Kidney (tissue), 14 donors: Measurements from ENCODE around the gene DUOXA1. TPM values are rescaled to one million over a fixed set of nuclear protein-coding genes. Genes with fewer than 3 reads are reported as not detected.

ENCODE experiments used
- DNase-seq, 5 donors: peaks; one replicate each; pipeline ENCODE4 v3.0.0-alpha.2; 2013 to 2020
- FAIRE-seq: peaks from 2 replicates; lab custom pipeline; 2012; peaks lifted over from hg19 to GRCh38; lab: Jason Lieb, UNC
- H3K27ac ChIP-seq, 2 donors: one replicate each; pipeline ENCODE4 v1.7.0; 2013; ENCODE audit warnings: low read depth in 2 of 2, low read length in 2 of 2, inconsistent platforms in 1 of 2
- H3K27me3 ChIP-seq: one replicate; pipeline ENCODE4 v1.7.1; 2013; ENCODE audit warnings: low read length, inconsistent platforms; ENCODE audit not compliant: control insufficient read depth, insufficient read depth
- H3K36me3 ChIP-seq, 3 donors: one replicate each; pipeline versions ENCODE4 v1.7.0 to v1.7.1; 2013; ENCODE audit warnings: low read length in 3 of 3, control low read depth in 1 of 3, inconsistent platforms in 1 of 3; ENCODE audit not compliant: insufficient read depth in 3 of 3, control insufficient read depth in 2 of 3
- H3K4me1 ChIP-seq, 3 donors: one replicate each; pipeline versions ENCODE4 v1.7.0 to v1.7.1; 2013; ENCODE audit warnings: low read length in 3 of 3, inconsistent platforms in 1 of 3, low read depth in 1 of 3; ENCODE audit not compliant: control insufficient read depth in 2 of 3, insufficient read depth in 2 of 3
- H3K4me3 ChIP-seq, 3 donors: one replicate each; pipeline versions ENCODE4 v1.7.0 to v1.8.1; 2013; ENCODE audit warnings: low read length in 3 of 3, control low read depth in 1 of 3, inconsistent platforms in 1 of 3
- H3K9ac ChIP-seq, 3 donors: one replicate each; pipeline versions ENCODE4 v1.7.0 to v1.7.1; 2013; ENCODE audit warnings: low read length in 3 of 3, control low read depth in 1 of 3, inconsistent platforms in 1 of 3
- H3K9me3 ChIP-seq, 3 donors: one replicate each; pipeline versions ENCODE4 v1.7.0 to v1.7.1; 2013; ENCODE audit warnings: low read length in 3 of 3, control low read depth in 1 of 3, inconsistent platforms in 1 of 3; ENCODE audit not compliant: control insufficient read depth in 2 of 3, insufficient read depth in 1 of 3
- CTCF ChIP-seq: IDR thresholded peaks from 3 replicates; pipeline ENCODE4 v1.5.1; 2012; ENCODE audit warnings: mild to moderate bottlenecking, moderate library complexity, borderline replicate concordance; ENCODE audit not compliant: insufficient read depth; ENCODE audit errors: extremely low read depth
- intact Hi-C: fragments of 100-400 bp; cut with DNase I; formaldehyde crosslinking; loops from one replicate; pipeline ENCODE4 v1.11.1; 2022
- polyA plus RNA-seq: library from polyadenylated mRNA; stranded (reverse); fragments of 350-450 nt; fragmentation: Illumina TruSeq; extraction: RNeasy Lipid Tissue Mini Kit (QIAGEN cat#74804); gene quantifications from one replicate; pipeline ENCODE4 v1.2.3, GENCODE V29; 2014; ENCODE audit warnings: low read depth, low replicate concordance; ENCODE audit not compliant: insufficient read depth
- total RNA-seq: library from RNA; stranded (reverse); fragmentation: NEBNext Ultra II Directional; extraction: Animal tissue kit (Norgen Biotek cat#: 25700); gene quantifications from one replicate; pipeline ENCODE4 v1.2.1, GENCODE V29; 2021
- donor health status: control.
- donor health status: control.
- donor health status: control.
- donor health status: control.
- donor health status: control.
- donor health status: DM: yes; HTN: yes; CAD: no.
- donor health status: Normal renal cell carcinoma (clear cell type).

The DUOXA1 gene
- total and polyA plus RNA-seq, 2 donors from 2014 or later = 0.52 to 1.4 TPM

GRCh38 chr15:45149060-45149459 is 19.4 kb upstream of the DUOXA1 start:
- H3K9ac ChIP-seq = no peak overlapping the region
- H3K4me3 ChIP-seq = no peak overlapping the region
- H3K4me1 ChIP-seq = no peaks in the 10 kb centered on the region
- H3K27me3 ChIP-seq = no peaks in the 10 kb centered on the region
- intact Hi-C loops = no loop called here
- H3K9me3 ChIP-seq = no peaks in the 10 kb centered on the region
- FAIRE-seq = no peak
- no peak for DNase-seq
- no peak overlapping the region for H3K27ac ChIP-seq
- no peaks in the 10 kb centered on the region for H3K36me3 ChIP-seq
- TF ChIP-seq CTCF = no peak

- no peak overlapping the region for H3K27ac ChIP-seq
- no peaks in the 10 kb centered on the region for H3K9me3 ChIP-seq
- no peaks in the 10 kb centered on the region for H3K27me3 ChIP-seq
- no peaks in the 10 kb centered on the region for H3K36me3 ChIP-seq
- FAIRE-seq (no peak), DNase-seq (no peak)
- no peaks in the 10 kb centered on the region for H3K4me1 ChIP-seq
- H3K9ac ChIP-seq = no peak overlapping the region
- no peak overlapping the region for H3K4me3 ChIP-seq
- no peak for TF ChIP-seq CTCF
- intact Hi-C loops = no loop called here
Observed at GRCh38 chr15:45148076-45149059, 18.7 kb upstream of the DUOXA1 start.

GRCh38 chr15:45147606-45148005 is 17.9 kb upstream of the DUOXA1 start:
- TF ChIP-seq CTCF = no peak
- Histone ChIP-seq H3K36me3 (no peaks in the 10 kb centered on the region), H3K4me3 (no peak overlapping the region), H3K27ac (no peak overlapping the region), H3K4me1 (no peaks in the 10 kb centered on the region), H3K27me3 (no peaks in the 10 kb centered on the region), H3K9me3 (no peaks in the 10 kb centered on the region), H3K9ac (no peak overlapping the region)
- FAIRE-seq (no peak), DNase-seq (no peak)
- intact Hi-C loops = no loop called here
